Astrocyte of the spinal cord (primary cell): ENCODE measurements around the gene PHACTR4.
"Not testable (repeated sequence)": the region's sequence is repeated elsewhere in the genome, so short reads cannot be mapped to it uniquely, and the experiment has no call there.

ENCODE experiments used
- DNase-seq: peaks from one replicate; pipeline ENCODE4 v3.0.0; 2011; ENCODE audit warnings: low read depth, low spot score
- H3K4me3 ChIP-seq: 2 replicates; pipeline ENCODE4 v1.5.1; 2011; ENCODE audit warnings: low read depth, mild to moderate bottlenecking, low read length, moderate library complexity
- CTCF ChIP-seq: IDR thresholded peaks from 2 replicates; pipeline ENCODE4 v1.5.1; 2012; ENCODE audit warnings: low read depth, mild to moderate bottlenecking, low read length, inconsistent platforms
- in situ Hi-C: cut with HindIII; loops from 2 replicates; pipeline ENCODE4 v1.10.0; 2017; ENCODE audit warnings: low sequenced_read_pairs

PHACTR4 gene

GRCh38 chr1:28457678-28458077 is 88.1 kb downstream of the PHACTR4 start:
- no peak overlapping the region for H3K4me3 ChIP-seq
- DNase-seq: no peak
- in situ Hi-C loops: no loop called here
- TF ChIP-seq CTCF: no peak

DNA sequence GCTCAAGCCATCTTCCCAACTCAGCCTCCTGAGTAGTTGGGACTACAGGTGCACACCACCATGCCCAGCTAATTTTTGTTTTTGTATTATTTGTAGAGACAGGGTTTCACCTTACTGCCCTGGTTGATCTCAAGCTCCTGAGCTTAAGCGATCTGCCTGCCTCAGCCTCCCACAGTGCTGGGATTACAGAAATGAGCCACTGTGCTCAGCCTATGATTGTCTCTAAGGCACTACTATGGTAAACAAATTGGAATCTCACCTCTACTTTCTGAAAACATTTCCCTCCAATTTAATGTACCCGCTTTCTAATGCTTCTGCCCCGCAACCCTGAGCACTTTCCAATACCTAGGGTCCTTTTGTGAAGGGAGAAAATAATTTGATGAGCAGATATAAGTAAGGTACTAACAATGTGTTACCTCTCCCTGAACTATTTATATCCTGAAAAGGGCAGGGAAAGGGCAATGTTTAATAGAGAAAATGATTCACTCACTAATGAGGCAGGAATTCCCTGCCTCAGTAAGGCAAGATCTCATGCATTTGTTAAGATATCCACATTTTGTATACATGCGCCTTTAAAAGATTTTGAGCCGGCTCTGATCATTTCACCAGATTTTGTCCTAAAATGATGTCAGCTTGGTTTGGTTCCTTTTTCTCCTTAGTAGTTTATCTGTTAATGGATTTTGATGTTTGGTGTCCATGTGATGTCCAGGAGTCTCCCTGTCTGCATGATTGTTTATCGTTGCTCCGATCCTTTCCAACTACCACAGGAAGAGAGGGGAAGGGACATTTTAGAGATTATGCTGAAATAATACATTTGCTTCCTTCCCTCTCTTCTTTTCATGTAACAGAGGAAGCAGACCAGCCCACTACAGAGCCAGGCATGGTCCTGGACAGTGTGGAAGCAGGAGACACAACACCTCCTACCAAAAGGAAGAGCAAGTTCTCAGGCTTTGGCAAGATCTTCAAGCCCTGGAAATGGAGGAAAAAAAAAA is 89.0 kb downstream of the PHACTR4 start:
- TF ChIP-seq CTCF: no peak
- in situ Hi-C loops: no loop called here
- H3K4me3 ChIP-seq: no peak overlapping the region
- DNase-seq: no peak

DNA sequence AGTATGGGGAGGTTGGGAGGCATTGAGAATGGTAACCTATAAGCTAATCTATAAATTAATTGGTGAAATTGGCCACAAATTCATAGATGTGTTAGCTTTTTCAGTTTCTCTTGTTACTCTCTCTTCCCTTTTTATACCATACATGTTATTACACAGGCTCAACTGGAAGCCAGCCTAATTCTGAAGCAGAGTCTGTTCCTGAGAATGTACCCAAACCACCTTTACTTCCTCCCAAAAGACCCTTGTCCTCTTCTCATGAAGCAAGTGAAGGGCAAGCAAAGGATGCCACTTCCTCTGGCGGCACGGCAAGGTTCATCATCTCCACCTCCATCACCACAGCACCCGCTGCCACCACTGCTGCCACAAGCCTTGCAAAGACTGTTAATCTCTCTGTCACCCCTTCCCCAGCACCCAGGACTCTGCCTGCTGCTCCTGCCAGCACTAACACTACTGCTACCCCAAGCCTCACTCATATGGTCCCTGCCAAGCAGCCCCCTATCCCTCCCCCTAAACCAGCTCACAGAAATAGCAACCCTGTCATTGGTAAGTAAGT is 96.8 kb downstream of the PHACTR4 start:
- in situ Hi-C loops: no loop called here
- no peak overlapping the region for H3K4me3 ChIP-seq
- no peak for TF ChIP-seq CTCF
- no peak for DNase-seq

GRCh38 chr1:28470146-28470545 is 100.6 kb downstream of the PHACTR4 start:
- no peak for TF ChIP-seq CTCF

DNA sequence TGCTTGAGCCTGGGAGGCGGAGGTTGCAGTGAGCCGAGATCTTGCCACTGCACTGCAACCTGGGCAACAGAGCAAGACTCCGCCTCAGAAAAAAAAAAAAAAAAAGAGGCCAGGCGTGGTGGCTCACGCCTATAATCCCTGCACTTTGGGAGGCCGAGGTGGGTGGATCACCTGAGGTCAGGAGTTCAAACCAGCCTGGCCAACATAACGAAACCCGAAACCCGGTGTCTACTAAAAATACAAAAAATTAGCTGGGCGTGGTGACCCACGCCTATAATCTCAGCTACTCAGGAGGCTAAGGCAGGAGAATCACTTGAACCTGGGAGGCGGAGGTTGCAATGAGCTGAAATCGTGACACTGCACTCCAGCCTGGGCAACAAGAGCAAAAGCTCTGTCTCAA is 110.0 kb downstream of the PHACTR4 start:
- DNase-seq, in situ Hi-C loops, H3K4me3 ChIP-seq: not testable (repeated sequence)

More at GRCh38 chr1:28470146-28470545, 100.6 kb downstream of the PHACTR4 start:
- in situ Hi-C loops: no loop called here
- no peak for DNase-seq
- H3K4me3 ChIP-seq: no peak overlapping the region

DNA sequence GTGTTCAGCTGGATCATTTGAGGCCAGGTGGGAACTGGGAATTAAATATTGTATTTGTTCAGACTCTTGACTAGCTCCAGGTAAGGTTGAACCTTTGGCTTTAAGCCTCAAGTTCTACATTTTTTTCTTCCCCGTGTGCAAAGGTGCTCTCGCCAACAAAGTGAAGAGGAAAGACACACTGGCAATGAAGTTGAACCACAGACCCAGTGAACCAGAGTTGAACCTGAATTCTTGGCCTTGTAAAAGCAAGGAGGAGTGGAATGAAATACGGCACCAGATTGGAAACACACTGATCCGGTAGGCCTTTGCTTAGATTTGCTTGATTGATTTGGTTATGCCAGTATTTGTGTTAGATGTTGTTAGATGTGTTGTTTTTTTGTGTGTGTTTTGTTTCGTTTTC is 110.8 kb downstream of the PHACTR4 start:
- in situ Hi-C loops: no loop called here
- DNase-seq: no peak
- TF ChIP-seq CTCF: no peak
- H3K4me3 ChIP-seq: no peak overlapping the region

DNA sequence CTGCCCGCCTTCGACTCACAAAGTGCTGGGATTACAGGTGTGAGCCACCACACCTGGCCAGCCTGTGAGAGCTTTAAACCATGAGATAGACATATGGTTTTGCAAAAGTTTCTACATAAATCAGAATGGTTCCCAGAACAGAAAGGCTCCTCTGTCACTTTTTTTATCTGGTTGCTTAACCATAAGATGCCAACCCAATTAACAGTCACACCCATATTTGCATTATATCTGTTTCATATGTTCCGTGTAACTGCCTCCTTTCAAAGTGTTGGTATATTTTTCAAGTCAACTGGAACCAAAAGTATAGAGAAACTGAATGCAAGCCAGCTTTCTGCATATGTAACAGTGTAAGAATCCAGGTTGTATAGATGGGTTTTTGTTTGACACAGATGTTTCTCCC is 112.6 kb downstream of the PHACTR4 start:
- H3K4me3 ChIP-seq: no peak overlapping the region
- TF ChIP-seq CTCF: no peak
- no peak for DNase-seq
- in situ Hi-C loops: no loop called here
